ENCODE data around the gene SIRT7.

The SIRT7 gene

DNA sequence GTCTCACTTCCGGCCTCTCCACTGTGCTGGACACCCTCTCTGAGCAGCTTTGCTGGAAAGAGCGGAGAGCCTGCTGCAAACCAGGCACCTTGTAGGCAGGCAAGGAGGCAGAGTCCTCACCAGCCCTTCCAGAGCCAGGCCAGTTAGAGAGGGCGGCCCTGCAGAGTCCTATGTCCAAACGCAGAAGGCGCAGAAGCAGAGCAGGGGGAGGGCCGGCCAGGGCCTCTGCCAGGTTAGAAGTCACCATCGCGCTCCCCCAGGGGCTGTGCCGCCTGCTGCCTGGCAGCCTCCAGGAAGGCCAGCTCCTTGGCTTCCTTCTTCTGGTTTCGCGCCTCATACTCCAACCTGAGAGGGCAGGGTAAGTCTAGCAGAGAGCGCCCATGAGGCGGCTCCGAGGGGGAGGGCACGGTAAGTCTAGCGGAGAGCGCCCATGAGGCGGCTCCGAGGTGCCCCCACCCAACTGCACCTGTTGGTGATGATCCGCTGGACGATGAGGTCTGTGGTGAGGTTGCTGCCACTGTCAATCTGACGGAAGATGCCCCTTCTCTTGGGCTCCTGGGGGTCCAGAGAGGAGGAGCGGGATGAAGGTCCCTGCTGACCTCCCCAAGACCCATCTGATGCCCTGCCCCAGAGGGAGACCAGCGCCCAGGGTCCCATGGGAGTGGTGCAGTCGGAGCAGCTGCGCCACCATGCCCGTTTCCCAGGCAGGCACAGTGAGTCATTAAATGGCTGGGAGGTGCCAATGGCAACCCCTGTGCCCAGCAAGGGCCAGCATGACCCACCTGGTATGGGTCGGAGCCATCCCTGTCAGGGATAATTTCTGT is 13.2 kb downstream of the SIRT7 start:
- no peak for DNase-seq (ENCODE audit: low spot score)

DNA sequence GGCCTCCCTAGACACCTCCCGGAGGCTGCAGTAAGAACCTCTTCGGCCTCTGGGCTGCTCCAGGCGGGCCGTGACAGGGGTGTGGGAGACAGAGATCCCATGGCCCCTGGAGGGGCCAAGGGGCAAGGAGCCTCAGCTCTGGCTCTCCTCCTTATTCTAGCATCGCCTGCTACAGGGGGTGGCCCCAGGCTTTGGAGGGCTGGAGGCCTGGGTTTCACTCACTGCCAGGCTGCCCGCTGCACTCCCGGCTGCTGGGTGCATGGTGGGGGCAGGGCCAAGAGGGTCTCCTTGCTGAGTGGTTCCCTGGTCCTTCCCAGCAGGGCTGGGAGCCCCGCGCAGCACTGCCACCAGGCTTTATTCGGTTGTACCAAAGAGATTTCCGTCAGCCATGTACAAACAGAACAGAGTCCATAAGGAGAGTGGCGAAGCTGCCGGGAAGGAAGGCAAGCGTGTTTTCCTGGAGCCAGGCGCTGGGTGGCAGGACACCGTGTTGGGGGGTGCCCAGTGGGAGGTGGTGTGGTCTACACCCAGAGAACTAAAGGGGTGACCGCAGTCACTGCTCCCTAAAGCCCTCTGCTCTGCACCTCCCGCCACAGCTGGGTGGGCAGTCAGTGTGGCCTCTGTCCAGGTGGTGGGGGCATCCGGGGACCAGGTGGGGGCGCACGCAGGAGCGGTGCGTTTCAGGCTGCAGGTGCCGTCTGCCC is 13.9 kb downstream of the SIRT7 start:
- no peak for DNase-seq (ENCODE audit: low spot score)

DNA sequence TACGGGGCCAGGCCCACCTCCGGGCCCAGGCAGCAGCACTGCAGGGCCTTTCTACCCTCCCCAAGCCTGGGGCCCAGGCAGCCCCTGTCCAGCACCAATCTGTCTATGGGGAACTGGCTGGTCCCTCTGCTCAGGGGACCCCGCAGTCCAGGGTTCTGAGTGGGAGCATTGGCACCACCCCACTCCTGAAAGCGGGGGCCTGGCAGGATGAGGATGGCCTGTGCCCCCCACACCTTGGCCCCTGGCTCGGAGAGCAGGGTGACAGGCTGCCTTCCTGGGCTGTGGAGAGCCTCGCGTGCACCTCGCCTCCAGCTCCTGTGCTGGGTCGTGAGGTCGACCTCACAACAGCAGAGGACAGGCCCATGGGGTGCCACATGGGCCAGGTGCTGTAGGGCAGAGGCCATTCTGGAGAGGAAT is 14.6 kb downstream of the SIRT7 start:
- no peak for DNase-seq (ENCODE audit: low spot score)

DNA sequence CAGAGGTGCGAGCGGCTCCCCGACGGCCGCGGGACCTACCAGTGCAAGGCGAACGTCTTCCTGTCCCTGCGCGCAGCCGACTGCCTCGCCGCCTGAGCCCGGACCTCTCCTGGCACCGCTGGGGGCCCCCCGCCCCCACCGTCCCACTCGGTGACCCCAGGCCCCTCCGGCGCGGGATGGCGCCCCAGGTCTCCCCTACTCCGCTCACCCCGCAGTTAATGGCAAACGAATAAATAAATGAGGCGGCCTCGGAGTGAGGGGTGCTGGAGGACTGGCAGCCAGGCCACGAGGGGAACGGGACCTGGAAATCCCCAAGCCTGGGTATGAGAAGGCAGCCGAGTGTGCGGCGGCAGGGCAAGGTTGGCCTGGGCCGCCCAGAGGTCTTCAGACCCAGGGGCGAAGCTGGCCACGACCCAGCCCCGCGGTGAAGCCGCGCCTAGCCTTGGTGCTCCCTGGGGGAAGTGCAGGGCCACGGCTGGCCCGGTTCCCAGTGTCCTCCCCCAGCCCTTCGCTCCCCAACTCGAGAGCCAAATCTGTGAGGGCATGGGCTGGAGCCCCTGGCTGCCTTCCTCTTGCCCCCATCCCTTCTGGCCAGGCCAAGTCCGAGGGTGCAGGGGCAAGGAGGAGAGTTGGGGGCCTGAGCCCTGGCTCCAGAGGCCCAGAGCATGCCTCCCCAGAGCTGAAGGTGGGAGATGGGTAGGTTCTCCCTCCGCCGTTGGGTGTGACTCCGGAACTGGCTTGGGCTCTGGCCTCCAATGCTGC is 15.1 kb downstream of the SIRT7 start:
- no peak for DNase-seq (ENCODE audit: low spot score)

DNA sequence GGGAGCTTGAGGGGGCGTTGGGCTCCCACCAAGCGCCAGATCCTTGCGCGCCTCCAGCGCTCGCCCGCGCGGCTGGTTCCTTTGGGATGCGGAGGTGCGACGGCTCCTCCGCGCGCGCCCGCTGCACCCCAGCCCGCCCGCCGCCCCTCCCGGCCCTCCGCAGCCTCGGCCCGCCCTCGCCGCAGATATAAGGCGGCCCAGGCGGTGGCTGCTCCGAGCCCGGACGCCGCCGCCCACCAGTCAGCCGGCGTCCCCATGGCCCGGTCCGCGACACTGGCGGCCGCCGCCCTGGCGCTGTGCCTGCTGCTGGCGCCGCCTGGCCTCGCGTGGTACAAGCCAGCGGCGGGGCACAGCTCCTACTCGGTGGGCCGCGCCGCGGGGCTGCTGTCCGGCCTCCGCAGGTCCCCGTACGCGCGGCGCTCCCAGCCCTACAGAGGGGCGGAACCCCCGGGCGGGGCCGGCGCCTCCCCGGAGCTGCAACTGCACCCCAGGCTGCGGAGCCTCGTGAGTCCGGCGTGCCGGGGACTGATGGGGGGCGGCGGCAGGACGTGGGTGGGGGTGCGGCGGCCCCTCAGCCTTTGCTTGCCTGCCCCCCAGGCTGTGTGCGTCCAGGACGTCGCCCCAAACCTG is 15.8 kb downstream of the SIRT7 start, which contains the start of gene NPB:
Gene NPB, plus strand, starts transcription at position 216 of the 630 bp plus-strand sequence. Its CDS starts 40 bp downstream, at position 256.
- DNase-seq (ENCODE audit: low spot score): no peak

DNA sequence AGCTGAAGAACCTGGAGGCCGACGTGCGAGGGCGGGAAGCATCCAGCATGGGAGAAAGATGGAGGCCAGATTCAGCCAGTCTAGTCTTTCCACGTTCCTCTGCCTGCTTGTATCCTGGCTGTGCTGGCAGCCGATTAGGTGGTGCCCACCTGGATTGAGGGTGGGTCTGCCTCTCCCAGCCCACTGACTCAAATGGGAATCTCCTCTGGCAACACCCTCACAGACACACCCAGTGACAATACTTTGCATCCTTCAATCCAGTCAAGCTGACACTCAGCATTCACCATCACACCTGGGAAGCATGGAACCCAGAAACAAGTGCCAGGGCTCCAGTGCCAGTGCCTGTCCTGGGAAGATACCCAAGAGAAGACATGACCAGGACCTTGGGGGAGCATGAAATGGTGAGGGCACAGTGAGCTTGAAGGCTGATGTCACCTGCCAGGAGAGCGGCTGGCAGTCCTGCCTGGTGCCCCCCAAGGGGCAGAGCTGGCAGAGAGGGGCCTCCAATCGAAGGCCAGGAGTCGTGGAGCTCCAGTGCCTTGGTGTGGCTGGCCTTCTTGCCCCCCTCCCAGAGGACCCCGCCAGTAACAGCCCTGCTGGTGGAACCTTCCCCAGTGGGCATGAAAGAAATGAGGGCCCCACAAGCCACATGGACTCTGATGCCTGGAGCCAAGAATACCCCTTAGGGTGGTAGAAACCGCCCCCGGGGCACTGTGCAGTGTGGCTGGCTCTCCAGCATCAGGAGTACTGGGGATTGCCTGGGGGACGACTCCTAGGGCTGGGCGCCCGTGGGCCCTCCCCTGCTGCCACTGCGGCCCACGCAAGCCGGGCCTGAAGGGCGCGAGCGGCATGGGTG is 16.6 kb downstream of the SIRT7 start:
- DNase-seq (ENCODE audit: low spot score): no peak

DNA sequence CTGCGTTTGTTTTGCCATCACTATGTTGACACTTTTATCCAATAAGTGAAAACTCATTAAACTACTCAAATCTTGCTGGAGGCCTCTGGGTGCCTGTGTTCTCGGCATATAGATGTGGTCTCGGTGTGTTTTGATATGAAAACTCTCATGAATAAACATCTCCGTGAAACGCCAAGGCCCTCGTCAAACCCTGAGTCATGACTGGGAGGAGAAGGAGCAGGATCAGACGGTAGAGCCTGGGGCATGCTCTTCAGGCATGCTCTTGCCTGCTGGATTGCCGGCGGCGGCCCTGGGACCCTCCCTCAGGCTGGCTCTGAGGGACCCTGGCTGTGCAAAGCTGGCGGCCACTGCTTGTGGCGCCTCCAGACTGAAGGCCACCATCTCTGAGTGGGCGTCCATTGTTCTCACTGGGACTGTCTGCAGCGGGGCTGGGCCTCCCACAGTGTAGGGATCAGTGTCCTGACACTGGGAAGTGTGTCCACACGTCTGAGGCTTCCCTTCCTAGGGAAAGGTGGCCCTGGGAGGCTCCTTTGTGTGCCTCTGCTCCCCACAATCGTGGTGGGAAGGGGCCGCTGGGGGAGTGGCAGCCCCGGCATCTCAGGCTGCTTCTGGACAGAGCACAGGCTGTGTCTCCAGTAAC is 17.7 kb downstream of the SIRT7 start:
- no peak for DNase-seq (ENCODE audit: low spot score)

DNA sequence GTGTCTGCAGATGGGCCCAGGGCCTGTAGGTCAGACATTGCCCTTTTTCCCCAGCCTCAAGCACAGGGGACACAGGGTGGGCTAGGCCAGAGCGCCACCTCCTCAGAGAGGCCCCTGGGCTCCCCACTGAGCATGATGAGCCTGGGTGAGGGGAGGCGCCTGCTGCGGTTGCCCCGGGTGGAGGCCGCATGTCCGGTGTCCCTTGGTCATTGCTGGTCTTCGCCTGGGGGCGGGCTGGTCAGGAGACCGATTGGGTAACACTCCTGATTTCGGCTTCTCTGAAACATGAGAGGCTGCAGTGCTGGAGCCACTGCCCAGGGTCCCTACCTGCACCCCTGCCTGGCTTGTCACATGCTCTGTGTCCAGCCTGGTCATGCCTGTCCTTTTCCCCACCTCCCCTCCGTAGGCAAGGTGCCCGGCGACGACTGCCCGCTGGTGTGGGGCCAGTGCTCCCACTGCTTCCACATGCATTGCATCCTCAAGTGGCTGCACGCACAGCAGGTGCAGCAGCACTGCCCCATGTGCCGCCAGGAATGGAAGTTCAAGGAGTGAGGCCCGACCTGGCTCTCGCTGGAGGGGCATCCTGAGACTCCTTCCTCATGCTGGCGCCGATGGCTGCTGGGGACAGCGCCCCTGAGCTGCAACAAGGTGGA is 18.3 kb downstream of the SIRT7 start:
- no peak for DNase-seq (ENCODE audit: low spot score)

DNA sequence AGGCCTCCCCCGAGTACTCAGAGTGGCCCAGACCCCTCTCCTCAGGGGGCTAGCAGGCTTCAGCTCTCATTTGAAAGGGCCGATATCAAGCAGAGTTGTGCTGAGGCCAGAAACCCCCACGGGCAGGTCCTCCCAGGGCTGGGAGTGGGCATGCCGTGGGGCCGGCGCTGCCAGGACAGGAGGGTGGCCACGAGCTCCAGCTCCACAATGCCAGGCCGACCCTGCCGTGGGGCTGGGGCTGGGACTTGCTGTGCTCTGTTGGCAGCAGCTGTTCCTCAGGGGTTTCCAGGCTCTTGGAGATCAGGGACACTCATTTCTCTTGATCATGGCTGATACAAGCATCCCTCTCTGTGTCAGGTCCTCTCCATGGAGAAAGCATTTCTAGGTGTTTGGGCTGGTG is 19.1 kb downstream of the SIRT7 start:
- no peak for DNase-seq (ENCODE audit: low spot score)

DNA sequence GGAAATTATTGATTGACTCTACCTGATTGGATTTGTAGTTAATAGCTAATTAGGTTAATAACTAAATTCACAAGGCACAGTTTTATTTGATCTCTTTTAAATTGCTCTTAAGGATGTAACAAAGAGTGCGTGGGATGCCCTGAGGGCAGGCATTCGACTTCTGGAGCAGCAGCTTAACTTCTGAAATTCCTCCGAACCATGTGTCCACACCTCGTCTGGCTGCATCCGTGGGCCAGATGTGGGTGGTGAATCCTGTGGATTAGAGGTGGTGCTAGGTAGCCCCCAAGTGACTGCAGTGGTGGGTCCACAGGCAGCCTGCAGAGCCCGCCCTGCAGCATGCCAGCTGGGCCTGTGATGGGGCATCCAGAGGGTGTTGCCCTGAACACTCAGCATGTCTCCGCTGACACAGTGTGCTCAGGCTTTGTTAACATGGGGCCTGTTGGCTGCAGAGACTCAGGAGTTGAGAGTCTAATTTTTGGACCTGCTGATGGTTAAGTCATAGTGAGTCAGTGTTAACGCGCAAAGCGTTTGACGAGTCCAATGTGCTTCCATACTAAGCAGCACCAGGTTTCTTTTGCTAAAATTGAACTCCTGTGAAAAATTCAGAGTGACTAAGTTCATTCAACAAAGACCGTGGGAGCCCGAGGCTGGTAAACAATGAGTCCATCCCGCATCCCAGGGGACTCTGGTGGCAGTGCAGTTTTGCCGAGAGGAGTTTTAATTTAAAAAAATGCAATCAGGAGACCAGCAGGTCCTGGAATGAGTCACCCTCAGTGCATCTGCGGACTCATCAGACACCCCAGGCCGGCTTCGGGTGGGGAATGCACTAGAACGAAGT is 19.7 kb downstream of the SIRT7 start:
- peak; percentile 81 for DNase-seq (ENCODE audit: low spot score)

DNA sequence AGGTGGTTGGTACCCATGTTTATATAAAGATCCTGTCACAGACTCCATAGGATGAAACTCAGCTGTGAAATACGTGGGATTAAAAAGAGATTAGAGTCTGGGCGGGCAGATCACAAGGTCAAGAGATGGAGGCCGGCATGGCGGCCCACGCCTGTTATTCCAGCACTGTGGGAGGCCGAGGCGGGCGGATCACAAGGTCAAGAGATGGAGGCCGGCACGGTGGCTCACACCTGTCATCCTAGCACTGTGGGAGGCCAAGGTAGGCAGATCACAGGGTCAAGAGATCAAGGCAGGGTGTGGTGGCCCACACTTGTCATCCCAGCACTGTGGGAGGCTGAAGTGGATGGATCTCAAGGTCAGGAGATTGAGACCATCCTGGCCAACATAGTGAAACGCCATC is 22.6 kb downstream of the SIRT7 start:
- DNase-seq (ENCODE audit: low spot score): no peak

DNA sequence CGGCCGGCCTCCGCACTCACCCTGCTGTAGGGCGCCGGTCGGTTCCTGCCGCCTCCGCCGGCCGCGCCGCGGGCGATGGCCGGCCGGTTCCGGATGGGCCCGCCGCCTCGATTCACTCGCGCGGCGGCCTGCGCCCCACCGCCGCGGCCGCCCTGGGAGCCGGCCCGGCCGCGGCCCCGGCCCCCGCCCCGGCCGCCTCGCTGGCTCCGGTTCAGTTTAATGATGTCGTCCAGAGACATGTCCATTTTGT is 26.7 kb downstream of the SIRT7 start:
- DNase-seq (ENCODE audit: low spot score): no peak

DNA sequence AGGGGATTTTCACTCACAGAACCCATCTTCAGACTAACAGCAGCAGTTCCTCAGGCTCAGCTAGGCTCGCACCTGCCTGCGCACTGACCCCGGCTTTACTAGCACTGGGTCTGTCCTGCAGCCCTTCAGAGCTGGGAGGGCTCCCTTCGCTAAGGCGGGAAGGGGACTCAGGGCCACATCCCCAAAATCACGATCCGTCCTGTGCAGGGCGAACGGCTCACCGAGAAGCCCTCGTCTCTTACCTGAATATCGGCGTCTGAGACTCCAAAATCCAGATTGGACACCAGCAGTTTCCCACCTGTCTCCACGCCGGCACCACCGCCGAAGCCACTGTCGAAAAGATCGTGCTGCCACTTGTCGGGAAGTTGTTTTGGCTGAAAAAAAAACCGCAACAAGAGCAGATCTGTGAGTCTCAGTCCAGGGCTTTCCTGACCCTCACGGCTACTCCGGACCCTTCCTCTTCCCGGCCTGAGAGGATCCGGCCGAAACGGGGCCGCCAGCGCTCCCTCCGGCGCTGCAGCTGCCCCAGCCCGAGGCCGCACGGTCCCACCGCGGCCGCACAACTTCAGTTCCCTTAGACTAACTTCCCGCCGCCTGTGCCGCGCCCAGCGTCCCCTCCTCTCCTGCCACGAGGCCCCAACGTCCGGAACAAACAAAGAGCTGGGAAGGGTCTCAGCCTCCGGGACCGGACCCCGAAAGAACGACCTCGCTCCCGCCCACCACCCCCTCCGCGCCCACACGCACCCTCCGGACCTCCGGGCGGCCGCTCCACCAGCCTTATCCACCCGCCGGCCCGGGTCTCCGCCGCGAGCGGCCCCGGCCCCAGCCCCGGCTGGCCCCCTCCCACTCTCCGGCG is 27.3 kb downstream of the SIRT7 start:
- DNase-seq (ENCODE audit: low spot score): no peak

DNA sequence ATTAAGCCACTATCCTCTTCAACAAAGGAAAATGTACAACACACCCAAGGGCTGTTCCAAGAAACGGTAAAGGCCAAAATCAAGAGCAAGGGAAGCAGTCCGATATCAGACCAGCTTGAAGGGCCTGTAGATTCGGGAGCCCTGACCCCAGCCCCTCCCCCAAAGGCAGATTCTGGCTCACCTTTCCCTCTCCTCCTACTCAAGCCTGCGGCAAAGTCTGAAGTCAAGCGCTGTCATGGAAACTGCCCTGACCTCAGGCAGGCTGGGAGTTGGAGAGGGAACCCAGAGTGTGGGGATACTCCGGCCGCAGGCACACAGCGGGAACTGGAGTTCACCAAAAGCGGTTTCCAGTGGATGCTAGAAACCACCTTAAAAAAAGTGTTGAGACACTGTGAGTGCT is 28.4 kb downstream of the SIRT7 start:
- DNase-seq (ENCODE audit: low spot score): no peak

DNA sequence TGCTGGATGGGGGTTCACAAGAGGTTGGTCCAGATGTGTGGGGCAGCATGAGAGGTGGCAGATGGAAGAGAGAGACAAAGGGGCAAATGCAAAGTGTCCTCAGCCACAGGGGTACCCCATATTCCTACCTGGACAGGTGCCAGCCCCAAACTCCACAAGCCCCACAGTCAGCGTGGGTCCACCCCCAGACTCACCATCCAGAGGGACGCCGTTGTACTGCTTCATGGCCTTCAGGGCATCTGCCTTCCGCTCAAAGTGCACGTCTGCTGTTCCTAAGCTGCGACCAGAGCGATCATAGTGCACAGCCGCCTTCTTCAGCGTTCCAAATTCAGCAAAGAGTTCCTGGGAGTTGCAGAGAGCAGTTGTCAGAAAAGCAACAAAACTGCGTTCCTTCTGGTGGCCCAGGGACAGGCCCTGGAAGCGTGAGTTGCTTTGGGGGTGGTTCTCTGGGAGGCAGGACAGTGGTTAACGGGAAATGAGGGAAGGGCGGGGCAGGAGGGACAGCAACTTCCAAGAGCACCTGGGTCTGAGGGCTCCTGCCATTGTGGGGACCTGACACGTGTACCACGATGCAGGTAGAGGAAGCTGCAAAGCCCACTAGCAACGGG is 28.9 kb downstream of the SIRT7 start:
- no peak for DNase-seq (ENCODE audit: low spot score)

DNA sequence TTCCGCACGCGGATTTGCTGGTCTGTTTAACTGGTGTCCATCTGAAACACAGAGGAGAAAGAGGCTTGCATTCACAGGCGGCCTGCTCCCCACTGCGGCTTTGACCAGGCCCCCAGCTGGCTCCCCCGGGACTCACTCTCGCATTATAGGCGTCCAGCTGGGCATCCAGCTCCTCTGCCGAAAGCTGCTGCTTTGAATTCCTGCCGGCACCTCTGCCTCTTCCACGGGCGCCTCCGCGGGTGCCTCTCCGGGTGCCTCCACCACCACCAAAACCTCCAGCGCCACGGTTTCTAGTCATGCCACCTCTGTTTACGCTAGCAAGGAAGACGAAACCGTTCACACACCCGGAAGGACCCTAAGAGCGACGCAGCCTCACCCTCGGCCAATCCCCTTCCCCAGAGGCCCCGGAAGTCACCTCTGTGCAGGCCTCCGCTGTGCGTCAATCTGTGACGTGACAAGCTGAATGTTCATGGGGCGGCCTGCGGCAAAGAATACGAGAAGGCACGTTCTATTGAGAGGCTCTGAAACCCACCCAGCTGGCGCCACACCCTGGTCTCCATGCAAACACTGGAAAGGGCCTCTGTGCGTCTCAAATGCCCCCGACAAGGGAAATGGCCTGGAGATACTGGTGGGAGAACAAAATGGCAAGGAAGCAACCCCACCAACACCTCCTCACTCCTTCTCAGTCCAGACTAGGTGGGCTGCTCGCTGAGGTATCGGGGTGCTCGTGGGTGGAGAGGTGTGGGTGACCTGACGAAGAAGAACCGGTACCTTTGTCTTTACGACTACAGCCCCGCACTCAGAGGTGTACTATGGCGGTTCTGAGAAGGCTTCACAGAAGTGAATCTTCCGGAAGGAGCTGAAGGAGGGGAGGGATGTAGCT is 29.6 kb downstream of the SIRT7 start:
- DNase-seq (ENCODE audit: low spot score): no peak

DNA sequence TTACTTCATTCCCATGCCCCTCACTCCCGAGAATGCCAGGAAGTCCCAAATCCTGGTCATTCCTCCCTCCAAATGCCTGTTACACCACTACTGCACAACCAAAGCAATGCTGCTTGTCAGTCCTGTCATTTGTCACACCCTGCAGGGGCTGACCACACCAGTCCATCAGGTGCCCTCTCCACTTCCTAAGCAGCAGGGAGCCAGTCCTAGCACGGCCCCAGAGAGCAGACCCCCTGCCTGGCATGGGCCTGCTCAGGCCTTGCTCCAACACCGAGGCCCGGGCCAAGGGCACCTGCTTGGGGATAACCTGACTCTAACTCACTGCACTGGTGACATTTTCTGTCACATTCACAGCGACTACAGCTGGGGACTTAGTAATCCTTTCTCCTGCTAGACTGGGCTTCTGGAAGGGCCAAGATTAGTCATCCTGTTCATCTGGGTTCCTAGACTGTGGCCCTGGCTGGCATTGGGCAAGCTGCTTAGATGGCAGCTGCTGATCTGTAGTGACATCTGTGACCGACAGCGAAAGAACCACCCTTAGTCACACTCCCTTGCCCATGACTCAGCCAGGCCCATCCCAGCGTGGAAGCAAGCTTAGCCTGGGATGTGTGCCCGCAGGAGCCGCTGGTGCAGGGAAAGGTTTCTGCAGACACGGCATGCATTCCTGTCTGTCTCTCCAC is 32.0 kb downstream of the SIRT7 start:
- DNase-seq (ENCODE audit: low spot score): peak; percentile 63
